ENCODE measurements around the gene PRKCD.

- TF ChIP-seq, protein P1, sequence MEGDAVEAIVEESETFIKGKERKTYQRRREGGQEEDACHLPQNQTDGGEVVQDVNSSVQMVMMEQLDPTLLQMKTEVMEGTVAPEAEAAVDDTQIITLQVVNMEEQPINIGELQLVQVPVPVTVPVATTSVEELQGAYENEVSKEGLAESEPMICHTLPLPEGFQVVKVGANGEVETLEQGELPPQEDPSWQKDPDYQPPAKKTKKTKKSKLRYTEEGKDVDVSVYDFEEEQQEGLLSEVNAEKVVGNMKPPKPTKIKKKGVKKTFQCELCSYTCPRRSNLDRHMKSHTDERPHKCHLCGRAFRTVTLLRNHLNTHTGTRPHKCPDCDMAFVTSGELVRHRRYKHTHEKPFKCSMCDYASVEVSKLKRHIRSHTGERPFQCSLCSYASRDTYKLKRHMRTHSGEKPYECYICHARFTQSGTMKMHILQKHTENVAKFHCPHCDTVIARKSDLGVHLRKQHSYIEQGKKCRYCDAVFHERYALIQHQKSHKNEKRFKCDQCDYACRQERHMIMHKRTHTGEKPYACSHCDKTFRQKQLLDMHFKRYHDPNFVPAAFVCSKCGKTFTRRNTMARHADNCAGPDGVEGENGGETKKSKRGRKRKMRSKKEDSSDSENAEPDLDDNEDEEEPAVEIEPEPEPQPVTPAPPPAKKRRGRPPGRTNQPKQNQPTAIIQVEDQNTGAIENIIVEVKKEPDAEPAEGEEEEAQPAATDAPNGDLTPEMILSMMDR (conservative IDR thresholded peaks at IDR 0.05 in 1 of 2, IDR thresholded peaks at IDR 0.05 in 1 of 2; ENCODE audit: extremely low read depth in 1 of 2, insufficient read depth in 1 of 2, low read depth in 1 of 2, low read length in 2 of 2), result no peak
- TF ChIP-seq EZH2 (IDR thresholded peaks at IDR 0.05; ENCODE audit: borderline replicate concordance, low read length), result no peak
These were observed 54.8 kb downstream of the PRKCD start for GRCh38 chr3:53215816-53216215.

Data from mammary epithelial cell (primary cell).